Fibroblast of skin of left quadriceps (primary cell): ENCODE data around the gene CDPF1.
"Not testable (repeated sequence)": the region's sequence is repeated elsewhere in the genome, so short reads cannot be mapped to it uniquely, and the experiment has no call there.

ENCODE experiments used
- DNase-seq, 2 experiments: peaks; one replicate each; pipeline ENCODE4 v3.0.0-alpha.2; 2013; ENCODE audit warnings: low read depth in 2 of 2

The CDPF1 gene

DNA sequence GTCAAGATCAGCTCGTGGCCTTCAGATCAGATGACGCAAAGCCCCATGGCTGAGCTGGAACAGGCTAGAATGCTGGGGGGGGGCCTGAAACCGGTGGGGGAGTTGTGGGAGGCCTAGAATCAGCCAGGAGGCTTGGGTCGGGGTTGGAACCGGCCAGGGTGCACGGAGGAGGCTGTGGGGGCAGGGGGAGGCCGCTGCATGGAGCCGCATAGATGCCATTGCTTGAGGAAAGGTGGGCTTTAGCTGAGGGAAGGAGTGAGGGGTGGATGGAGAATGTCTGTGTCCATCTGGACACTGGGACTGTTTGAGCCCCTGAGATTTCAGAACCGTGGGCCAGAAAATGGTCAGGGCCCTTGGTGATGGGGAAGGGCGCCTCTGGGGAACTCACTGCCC lies 25.2 kb downstream of the CDPF1 start:
- no peak for DNase-seq

DNA sequence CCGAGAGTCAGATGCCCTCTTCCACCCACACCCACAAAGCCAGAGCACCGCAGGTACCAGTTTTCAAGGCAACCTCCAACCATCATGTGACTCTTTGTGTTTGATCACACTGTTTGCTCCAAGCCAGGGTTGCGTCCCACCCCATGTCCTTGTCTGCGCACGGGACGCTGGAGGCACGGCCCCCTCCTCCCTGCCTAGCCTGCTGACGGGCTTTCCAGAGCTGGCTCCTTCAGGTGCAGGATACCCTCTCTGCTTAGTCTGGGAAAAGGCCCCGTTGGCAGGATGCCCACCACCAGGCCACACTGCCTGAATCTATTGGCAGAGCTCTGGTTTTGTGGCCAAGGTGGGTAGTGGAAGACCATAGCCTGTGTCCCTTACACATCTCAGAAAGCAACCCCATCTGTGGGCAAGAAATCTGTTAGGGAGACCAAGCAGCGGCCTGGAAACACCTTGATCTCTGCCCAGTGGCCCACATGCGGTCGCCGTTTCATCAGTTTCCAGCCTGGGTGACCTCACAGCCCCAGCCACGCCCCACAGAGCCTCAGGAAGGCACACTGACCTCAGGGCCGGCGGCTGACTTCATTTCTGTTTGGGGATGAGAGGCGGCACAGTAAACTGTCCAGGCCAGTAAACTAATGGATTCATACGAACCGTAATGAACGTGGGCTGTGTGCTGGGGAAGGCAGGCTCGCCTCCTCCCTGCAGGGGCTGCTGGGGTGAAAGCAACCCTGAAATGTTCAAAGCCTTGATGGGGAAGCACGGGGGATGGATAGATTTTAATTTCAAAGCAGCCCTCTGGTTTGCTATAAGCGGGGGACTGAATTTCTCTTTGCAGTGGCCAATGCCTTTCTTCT lies 25.8 kb downstream of the CDPF1 start:
- DNase-seq = no peak

DNA sequence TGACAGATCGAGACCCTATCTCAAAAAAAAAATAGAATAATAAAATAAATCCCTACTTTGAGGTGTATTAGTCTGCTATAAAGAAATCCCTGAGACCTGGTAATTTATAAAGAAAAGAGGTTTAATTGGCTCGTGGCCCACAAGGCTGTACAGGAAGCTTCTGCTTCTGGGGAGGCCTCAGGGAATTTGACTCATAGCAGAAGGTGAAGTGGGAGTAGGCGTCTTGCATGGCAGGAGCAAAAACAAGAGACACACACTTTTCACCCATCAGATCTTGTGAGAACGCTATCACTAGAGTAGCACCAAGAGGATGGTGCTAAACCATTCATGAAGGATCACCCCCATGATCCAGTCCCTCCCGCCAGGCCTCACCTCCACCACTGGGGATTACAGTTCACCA lies 29.2 kb downstream of the CDPF1 start:
- no peak for DNase-seq

DNA sequence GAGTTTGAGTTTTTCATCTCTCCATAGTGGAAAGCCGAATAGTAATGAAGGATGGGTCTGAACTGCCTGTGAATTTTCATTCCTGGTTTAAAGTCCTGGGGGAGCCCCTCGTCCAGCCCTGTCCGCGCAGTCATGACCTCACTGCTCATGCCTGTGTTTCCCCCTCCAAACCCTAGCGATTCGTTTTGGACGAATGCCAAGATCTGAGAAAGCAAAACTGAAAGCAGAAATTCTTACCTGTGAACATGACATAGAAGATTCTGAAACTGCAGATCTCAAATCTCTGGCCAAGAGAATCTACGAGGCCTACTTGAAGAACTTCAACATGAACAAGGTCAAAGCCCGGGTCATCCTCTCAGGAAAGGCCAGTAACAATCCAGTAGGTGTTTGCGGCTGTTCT lies 30.5 kb downstream of the CDPF1 start:
- no peak for DNase-seq

DNA sequence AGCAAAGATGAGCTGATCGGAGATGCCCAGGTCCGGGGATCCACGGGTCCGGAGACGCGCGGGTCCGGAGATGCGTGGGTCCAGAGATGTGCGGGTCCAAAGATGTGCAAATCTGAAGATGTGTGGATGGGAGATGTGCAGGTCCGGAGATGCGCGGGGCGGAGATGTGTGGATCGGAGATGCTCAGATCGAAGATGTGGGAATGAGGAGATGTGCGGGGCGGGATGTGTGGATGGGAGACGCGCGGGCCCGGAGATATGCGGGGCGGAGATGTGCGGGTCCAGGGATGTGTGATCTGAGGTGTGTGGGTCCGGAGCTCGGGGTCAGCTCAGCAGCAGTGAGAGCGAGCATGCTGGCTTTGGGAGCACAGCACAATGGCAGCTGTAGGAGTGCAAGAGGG lies 35.5 kb downstream of the CDPF1 start:
- no peak for DNase-seq

DNA sequence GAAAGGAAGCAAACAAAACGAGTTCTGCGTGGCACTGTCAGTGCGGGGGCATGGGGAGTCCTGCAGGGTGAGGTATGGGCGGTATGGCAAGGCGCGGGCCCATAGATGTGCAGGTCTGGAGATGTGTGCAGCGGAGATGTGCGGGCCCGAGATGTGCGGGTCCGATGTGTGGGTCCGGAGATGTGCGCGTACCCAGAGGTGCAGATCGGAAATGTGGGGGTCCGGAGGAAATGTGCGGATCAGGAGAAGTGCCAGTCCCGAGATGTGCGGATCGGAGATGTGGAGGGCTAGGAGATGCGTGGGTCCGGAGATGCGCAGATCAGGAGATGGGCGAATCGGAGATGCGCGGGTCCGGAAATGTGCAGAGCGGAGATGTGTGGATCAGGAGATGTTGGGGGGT lies 35.9 kb downstream of the CDPF1 start:
- no peak for DNase-seq

DNA sequence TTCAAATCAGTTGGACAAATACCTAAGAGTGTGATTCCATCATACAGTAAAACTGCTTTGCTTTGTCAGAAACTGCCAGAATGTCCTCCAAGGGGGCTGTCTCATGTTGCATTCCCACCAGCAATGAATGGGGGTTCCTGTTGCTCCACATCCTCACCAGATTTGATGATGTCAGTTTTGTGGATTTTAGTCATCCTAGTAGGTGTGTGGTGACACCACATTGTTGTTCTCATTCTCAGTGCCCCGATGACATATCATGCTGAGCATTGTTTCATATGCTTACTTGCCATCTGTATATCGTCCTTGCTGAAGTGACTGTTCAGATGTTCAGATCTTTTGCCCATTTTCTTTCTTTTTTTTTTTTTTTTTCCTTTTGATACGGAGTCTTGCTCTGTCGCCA lies 37.0 kb downstream of the CDPF1 start:
- DNase-seq = no peak

DNA sequence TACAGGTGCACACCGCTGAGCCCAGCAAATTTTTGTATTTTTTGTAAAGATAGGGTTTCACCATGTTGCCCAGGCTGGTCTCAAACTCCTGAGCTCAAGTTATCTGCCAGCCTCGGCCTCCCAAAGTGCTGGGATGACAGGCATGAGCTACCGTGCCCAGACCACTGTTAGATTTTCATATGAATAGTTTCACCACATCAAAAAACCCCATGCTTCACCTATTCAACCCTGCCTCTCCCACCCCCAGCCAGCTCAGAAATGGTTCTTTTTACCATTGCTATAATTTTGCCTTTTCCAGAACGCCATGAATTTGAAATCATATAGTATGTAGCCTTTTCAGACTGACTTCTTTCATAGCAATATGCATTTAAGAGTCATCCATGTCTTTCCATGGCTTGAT lies 37.9 kb downstream of the CDPF1 start:
- no peak for DNase-seq

DNA sequence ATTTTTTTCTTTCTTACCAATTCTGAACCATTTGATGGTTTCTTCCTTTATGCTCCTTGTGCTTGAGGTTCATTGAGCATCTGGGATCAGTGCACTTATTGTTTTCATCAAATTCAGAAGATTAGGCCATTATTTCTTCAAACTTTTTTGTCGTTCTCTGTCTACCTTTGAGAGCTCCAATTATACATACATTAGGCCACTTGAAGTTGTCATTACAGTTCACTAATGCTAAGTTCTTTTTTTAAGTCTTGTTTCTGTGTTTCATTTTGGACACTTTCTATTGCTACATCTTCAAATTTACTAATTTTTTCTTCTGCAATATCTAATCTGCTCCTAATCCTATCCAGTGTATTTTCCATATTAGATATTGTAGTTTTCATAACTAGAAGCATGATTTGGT lies 40.8 kb downstream of the CDPF1 start:
- no peak for DNase-seq

DNA sequence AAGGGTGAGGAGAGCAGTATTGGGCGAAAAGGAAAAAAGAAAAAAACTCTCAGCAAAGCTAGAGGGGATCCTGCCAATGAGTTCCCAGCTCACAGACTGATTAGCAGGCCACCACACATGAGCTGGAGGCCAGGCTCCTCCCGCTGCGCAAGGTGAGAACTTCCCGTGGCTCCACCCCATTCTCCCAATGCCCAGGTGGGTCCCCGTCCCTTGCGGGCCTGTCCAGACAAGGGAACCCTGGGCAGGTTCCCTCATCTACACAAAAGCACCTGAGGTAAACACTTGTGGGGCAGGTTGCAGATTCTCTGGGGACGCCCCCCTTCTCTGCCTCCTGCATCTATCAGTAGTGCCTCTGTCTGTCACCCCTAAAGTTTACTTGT lies 46.5 kb downstream of the CDPF1 start:
- DNase-seq = no peak

DNA sequence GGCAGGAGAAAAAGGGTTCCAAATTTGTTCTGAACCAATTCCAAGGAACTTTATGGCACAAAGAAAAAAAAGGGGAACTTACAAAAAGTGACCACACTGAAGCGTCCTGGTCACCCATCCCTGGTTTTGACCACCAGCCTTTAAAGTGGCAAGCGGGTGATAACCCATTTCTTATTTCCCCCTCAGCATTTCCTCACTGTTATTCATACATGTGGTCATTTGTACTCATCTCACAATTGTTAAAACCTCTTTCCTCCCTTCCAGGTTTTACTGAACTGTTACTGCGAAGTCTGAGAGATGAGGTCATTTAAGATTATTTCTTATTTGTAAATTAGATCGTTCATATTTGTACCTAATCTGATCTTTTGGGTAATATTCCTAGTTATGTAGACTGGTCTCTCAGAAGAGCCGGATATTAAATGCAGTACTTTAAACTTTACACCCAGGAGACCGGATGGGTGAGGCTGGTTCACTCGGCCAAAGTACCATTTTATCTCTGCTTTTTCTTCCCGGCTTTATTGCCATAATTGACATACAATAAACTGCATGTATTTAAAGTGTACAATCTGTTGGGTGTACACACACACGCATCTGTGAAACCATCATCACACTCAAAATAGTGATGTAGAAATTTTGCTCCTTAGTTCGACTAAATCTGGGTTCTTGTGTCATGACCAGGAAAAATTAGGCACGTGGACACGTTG lies 47.0 kb downstream of the CDPF1 start:
- DNase-seq = no peak

DNA sequence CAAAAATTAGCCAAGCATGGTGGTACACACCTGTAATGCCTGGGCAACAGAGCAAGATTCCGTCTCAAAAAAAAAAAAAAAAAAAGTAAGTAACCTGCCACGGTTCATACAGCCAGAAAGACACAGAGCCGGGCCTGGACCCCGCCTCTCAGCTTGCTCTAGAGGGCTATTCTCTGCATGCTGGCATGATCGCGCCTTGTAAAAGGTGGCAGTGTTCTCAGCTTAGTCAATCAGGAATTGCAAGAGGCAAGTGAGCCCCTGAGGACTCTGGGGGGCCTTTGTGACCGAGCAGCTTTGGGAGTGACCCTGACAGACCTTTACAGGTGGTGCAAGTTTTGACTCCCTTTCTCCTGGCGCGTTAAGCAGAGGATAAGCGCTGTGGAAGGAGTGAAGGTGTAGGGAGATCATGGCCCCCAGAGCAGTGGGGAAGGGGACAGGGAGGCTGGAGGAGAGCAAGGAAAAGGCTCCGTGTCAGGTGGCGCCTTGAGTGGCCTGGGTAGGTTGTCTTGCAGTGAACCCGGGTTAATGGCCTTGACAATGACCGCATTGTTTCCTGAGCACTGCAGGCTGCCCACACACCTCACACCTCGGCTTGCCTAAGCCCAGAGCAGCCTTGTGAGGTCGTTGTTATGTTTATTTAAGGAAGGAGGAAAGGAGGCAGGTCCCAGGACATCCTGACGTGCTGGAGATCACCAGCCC lies 48.9 kb downstream of the CDPF1 start:
- DNase-seq = no peak

DNA sequence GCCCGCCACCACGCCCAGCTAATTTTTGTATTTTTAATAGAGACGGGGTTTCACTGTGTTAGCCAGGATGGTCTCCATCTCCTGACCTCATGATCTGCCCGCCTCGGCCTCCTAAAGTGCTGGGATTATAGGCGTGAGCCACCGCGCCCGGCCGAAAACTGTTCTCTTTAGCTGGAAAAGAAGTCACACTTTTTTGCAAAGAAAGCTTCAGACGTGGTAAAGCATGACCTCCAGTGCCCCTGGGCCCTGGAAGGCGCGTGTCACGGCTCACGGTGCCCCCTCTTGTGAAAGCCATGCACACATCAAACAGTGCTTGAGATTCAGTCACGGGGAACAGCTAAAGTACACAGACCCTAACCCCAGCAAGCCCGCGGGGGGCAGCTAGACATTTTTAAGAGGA lies 51.3 kb downstream of the CDPF1 start:
- not testable (repeated sequence) for DNase-seq

DNA sequence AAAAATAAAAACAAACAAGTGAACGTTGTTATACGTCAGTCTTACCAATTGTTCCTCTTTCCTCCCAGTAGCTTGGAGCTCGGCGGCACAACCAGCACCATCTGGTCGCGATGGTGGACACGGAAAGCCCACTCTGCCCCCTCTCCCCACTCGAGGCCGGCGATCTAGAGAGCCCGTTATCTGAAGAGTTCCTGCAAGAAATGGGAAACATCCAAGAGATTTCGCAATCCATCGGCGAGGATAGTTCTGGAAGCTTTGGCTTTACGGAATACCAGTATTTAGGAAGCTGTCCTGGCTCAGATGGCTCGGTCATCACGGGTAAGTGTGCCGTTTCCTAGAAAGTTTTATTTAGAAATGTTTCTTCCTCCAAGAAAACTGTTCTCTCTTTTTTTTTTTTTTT lies 51.8 kb downstream of the CDPF1 start:
- DNase-seq = no peak

DNA sequence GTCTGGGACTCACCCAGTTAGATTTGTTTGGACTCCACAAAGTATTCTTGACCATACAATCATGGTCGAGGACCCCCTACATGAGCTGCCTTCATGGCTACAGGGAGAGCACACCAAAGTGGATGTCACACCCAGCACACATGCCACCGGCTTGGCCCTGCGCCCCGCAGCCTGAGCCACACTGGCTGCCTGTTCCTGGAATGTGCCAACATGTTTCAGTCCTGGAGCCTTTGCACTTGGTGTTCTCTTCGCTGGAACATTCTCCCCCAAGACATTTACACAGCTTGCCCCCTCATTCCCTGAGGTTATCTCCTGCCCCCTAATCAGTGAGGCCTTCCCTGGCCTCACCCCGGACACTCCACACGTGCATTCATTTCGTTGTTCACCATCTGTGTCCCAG lies 53.8 kb downstream of the CDPF1 start:
- DNase-seq = no peak

DNA sequence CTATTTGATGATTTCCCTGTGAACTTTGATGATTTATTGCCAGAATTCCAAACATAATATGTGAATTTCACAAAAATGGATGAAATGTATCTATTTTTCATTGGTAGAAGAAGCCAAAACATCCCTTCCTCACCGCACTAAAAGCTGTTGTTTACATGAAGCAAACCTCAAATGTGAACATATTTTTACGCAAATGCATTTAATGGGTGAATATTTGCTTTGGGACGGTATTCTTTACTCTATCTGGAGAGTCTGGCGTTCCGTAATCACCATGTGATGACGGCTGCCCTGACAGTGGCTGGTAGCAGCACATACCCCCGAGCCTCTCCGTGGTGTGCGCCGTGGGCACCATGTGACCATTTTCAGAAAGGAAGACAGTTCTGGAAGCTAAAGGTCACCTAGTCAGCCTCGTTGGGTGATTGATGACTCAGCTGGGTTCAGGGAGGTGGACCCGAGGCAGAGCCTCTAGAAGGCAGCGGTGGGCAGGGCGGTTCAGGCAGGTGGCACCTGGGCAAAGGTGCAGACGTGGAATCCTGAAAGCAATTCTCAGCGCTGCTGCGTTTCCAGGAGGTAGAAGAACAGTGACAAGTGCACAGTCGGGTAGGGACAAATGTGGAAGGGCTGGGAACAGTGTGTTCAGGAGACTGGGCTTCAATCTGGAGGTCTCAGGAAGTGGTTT lies 54.5 kb downstream of the CDPF1 start:
- no peak for DNase-seq
